GM12878 (cell line): ENCODE results near the gene RGMB. TPM values are rescaled to one million over a fixed set of nuclear protein-coding genes. Genes with fewer than 3 reads are reported as not detected.

ENCODE experiments used
- ATAC-seq: fragments of 200-7000 bp; cut with Tn5 transposase; 3 replicates; pipeline ENCODE4 v1.9.1; 2020; ENCODE audit warnings: mild to moderate bottlenecking, moderate library complexity
- BruUV-seq: library from RNA; stranded (reverse); fragments of 400-500 nt; replicated peaks from 2 replicates; lab custom pipeline; 2021; lab: Mats Ljungman, UMichigan
- CTCF ChIA-PET: fragments of 300-600 bp; sonication (Branson Sonifier 250); formaldehyde crosslinking; extraction: SDS; loops from one replicate; lab custom pipeline; 2021; ENCODE audit warnings: inconsistent platforms; lab: Yijun Ruan, JAX
- POLR2A ChIA-PET: fragments of 350-600 bp; formaldehyde crosslinking; extraction: SDS; loops from one replicate; lab custom pipeline; 2021; ENCODE audit warnings: inconsistent platforms; lab: Charles Lee
- RAD21 ChIA-PET: fragments of 300-600 bp; sonication (Branson Sonifier 250); formaldehyde crosslinking; loops from one replicate; lab custom pipeline; 2023; ENCODE audit warnings: antibody characterized with exemption; ENCODE audit not compliant: unreplicated experiment; lab: Charles Lee
- SMC1A ChIA-PET: fragments of 300-600 bp; sonication (Branson Sonifier 250); formaldehyde crosslinking; loops from one replicate; lab custom pipeline; 2023; ENCODE audit not compliant: unreplicated experiment, uncharacterized antibody; lab: Charles Lee
- DNase-seq: peaks from one replicate; pipeline ENCODE4 v3.0.0-alpha.2; 2011; ENCODE audit warnings: low read depth, low spot score
- FAIRE-seq: peaks from 3 replicates; lab custom pipeline; 2011; peaks lifted over from hg19 to GRCh38; lab: Jason Lieb, UNC
- H2AFZ ChIP-seq: 2 replicates; pipeline ENCODE4 v1.6.0; 2011; ENCODE audit warnings: low read depth, low read length, control low read depth; ENCODE audit not compliant: control insufficient read depth
- H3K27ac ChIP-seq: 2 replicates; pipeline ENCODE4 v1.5.1; 2011; ENCODE audit warnings: control low read depth; ENCODE audit not compliant: control insufficient read depth, insufficient read depth
- H3K27me3 ChIP-seq, 2 experiments: replicated peaks in 1 of 2; 2 replicates each; pipeline versions ENCODE4 v1.6.0 to v1.6.1; 2011; ENCODE audit warnings: low read length in 1 of 2; ENCODE audit not compliant: control insufficient read depth in 2 of 2, insufficient read depth in 2 of 2
- H3K36me3 ChIP-seq, 2 experiments: 2 replicates each; pipeline ENCODE4 v1.5.1; 2011; ENCODE audit warnings: low read length in 1 of 2; ENCODE audit not compliant: control insufficient read depth in 2 of 2, insufficient read depth in 2 of 2
- H3K4me1 ChIP-seq: 2 replicates; pipeline ENCODE4 v1.6.1; 2011; ENCODE audit warnings: mild to moderate bottlenecking, low read length, moderate library complexity, mixed read lengths; ENCODE audit not compliant: control insufficient read depth, insufficient read depth
- H3K4me2 ChIP-seq: 2 replicates; pipeline ENCODE4 v1.6.0; 2011; ENCODE audit warnings: control low read depth; ENCODE audit not compliant: control insufficient read depth, insufficient read depth
- H3K4me3 ChIP-seq: fragments of 200-600 bp; sonication (generic); 2 replicates; pipeline ENCODE4 v1.5.1; 2016
- H3K79me2 ChIP-seq: 2 replicates; pipeline ENCODE4 v1.6.0; 2011; ENCODE audit warnings: low read length; ENCODE audit not compliant: control insufficient read depth, insufficient read depth
- H3K9ac ChIP-seq: 2 replicates; pipeline ENCODE4 v1.8.0; 2011; ENCODE audit warnings: low read length, control low read depth, mixed read lengths; ENCODE audit not compliant: control insufficient read depth, insufficient read depth
- H3K9me3 ChIP-seq: replicated peaks from 3 replicates; pipeline ENCODE4 v1.5.1; 2011; ENCODE audit warnings: mild to moderate bottlenecking, low read length; ENCODE audit not compliant: control insufficient read depth, insufficient read depth
- H4K20me1 ChIP-seq: 2 replicates; pipeline ENCODE4 v1.6.0; 2011; ENCODE audit not compliant: control insufficient read depth, insufficient read depth
- BMI1 ChIP-seq: fragments of 450-650 bp; IDR thresholded peaks from 2 replicates; pipeline ENCODE4 v1.6.1; 2016; ENCODE audit warnings: mild to moderate bottlenecking, moderate library complexity, borderline replicate concordance
- E4F1 ChIP-seq: fragments of 450-650 bp; IDR thresholded peaks from 2 replicates; pipeline ENCODE4 v1.6.1; 2018; ENCODE audit warnings: borderline replicate concordance, mild to moderate bottlenecking; ENCODE audit not compliant: partially characterized antibody
- ETV6 ChIP-seq, 2 experiments: fragments of 450-650 bp in 1 of 2; IDR thresholded peaks in 1 of 2; conservative IDR thresholded peaks in 1 of 2; 2 replicates each; pipeline ENCODE4 v1.6.1; 2014; ENCODE audit warnings: antibody characterized with exemption in 1 of 2, borderline replicate concordance in 1 of 2, low read depth in 1 of 2, mild to moderate bottlenecking in 1 of 2, moderate library complexity in 1 of 2
- JUNB ChIP-seq: IDR thresholded peaks from 2 replicates; pipeline ENCODE4 v1.6.1; 2016; ENCODE audit warnings: antibody characterized with exemption, mild to moderate bottlenecking
- MTA2 ChIP-seq: fragments of 450-650 bp; IDR thresholded peaks from 2 replicates; pipeline ENCODE4 v1.6.1; 2016; ENCODE audit warnings: low read depth, mild to moderate bottlenecking, moderate library complexity
- MTA3 ChIP-seq: IDR thresholded peaks from 2 replicates; pipeline ENCODE4 v1.6.1; 2012; ENCODE audit warnings: low read length, inconsistent platforms, borderline replicate concordance
- MYB ChIP-seq: fragments of 150-350 bp; IDR thresholded peaks from 2 replicates; pipeline ENCODE4 v1.6.1; 2014; ENCODE audit warnings: mild to moderate bottlenecking, low read depth, low read length, borderline replicate concordance
- NFIC ChIP-seq: IDR thresholded peaks from 2 replicates; pipeline ENCODE4 v1.6.1; 2012; ENCODE audit warnings: low read depth, mild to moderate bottlenecking, inconsistent platforms, low read length, moderate library complexity
- NRF1 ChIP-seq: conservative IDR thresholded peaks from 2 replicates; pipeline ENCODE4 v1.6.1; 2011; ENCODE audit warnings: mild to moderate bottlenecking, low read depth, low read length, improper control_type of control experiment
- POU2F2 ChIP-seq: IDR thresholded peaks from 3 replicates; pipeline ENCODE4 v1.6.1; 2011; ENCODE audit warnings: low read depth, mild to moderate bottlenecking, low read length, borderline replicate concordance
- TARDBP ChIP-seq: IDR thresholded peaks from 2 replicates; pipeline ENCODE4 v1.6.1; 2016; ENCODE audit warnings: borderline replicate concordance
- WGBS: methylation state at CpG from one replicate; pipeline ENCODE4 v1.1.6; 2016; ENCODE audit warnings: low lambda C conversion rate; ENCODE audit not compliant: insufficient replicate concordance, insufficient coverage; ENCODE audit errors: missing lambda C conversion rate; 5-methylcytosine and 5-hydroxymethylcytosine counted together
- in situ Hi-C: fragments of 300-500 bp; cut with MboI; formaldehyde crosslinking; loops from 9 replicates; pipeline ENCODE4 v1.14.3; 2018; ENCODE audit warnings: mixed read lengths
- intact Hi-C: fragments of 100-400 bp; cut with micrococcal nuclease; formaldehyde crosslinking; loops from one replicate; pipeline ENCODE4 v1.14.2; 2022; ENCODE audit not compliant: unreplicated experiment
- polyA plus RNA-seq, 11 experiments: library from polyadenylated mRNA; depleted of rRNA in 4 of 11; unstranded in 6 of 11; stranded (reverse) in 5 of 11; fragments of >200 nt; fragmentation: Nextera tagmentation in 4 of 11; fragmentation: Illumina TruSeq in 1 of 11; extraction: Ambion mirVana in 4 of 11; extraction: Trizol in 1 of 11; gene quantifications; 1 replicate in 1 of 11; 2 replicates in 10 of 11; pipeline versions ENCODE4 v1.2.1 to v1.2.3, GENCODE V29; 2011 to 2016; ENCODE audit warnings: inconsistent platforms in 2 of 11, missing spikeins in 2 of 11, low read depth in 1 of 11
- total RNA-seq, 4 experiments: library from RNA; depleted of rRNA in 3 of 4; stranded (reverse); fragments of >200 nt in 3 of 4; fragmentation: Illumina TruSeq in 1 of 4; extraction: Trizol in 1 of 4; gene quantifications; 2 replicates each; pipeline versions ENCODE4 v1.2.1 to v1.2.3, GENCODE V29; 2013 to 2021
- TF ChIP-seq, protein P1 (sequence below): IDR thresholded peaks from 2 replicates; pipeline ENCODE4 v1.6.1; 2011; ENCODE audit warnings: borderline replicate concordance, low read depth, mild to moderate bottlenecking, moderate library complexity, mixed read lengths, low read length; ENCODE audit not compliant: insufficient read depth; ENCODE audit errors: extremely low read length
- TF ChIP-seq, protein P2 (sequence below): IDR thresholded peaks from 2 replicates; pipeline ENCODE4 v1.6.1; 2012; ENCODE audit warnings: improper control_type of control experiment, low read depth, low read length; ENCODE audit not compliant: insufficient replicate concordance

The RGMB gene
- total and polyA plus RNA-seq, 10 of the 15 experiments (the other 5 are each of a cell fraction or from before 2014, with no cell fraction given): 1.3 to 15.3 (median 7.4) TPM

DNA sequence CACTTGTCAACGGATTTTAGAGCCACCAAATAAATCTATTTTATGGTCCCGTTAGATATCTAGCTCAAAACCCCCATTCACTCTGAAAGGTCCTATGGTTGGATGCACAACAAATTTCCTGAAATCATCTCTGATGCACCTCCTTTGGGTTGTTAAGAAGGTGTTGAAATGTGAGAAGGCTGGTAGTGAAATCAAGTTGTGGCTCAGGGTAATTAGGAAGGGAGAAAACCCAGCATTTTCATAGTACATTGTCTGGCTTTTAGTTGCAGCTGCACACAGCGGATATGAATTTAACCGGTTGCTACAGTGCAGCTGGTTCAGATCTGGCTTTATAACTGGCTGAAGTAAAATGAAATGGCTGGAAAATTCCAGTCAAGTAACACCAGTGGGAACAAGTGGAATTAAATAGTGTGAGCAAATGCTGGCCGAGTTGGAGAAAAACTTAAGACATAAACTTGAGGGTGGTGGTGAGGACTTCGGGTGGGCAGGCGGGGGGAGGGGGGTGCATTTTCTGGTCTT is 17.6 kb downstream of the RGMB start (continued):
- TF ChIP-seq, protein P1, sequence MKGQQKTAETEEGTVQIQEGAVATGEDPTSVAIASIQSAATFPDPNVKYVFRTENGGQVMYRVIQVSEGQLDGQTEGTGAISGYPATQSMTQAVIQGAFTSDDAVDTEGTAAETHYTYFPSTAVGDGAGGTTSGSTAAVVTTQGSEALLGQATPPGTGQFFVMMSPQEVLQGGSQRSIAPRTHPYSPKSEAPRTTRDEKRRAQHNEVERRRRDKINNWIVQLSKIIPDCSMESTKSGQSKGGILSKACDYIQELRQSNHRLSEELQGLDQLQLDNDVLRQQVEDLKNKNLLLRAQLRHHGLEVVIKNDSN: no peak
- TF ChIP-seq POU2F2 (no peak), MTA2 (no peak)
- TF ChIP-seq, all 136 proteins: peak for 0

GRCh38 chr5:98791898-98792580 is 18.6 kb downstream of the RGMB start:
- Histone ChIP-seq H3K4me2 (no peak overlapping the region), H2AFZ (no peak overlapping the region), H4K20me1 (no peaks in the 10 kb centered on the region), H3K4me3 (no peak overlapping the region), H3K27ac (no peak overlapping the region), H3K4me1 (no peaks in the 10 kb centered on the region), H3K79me2 (peaks cover 8% of the 10 kb centered on the region), H3K27me3 (no peaks in the 10 kb centered on the region), H3K36me3 (peaks cover 2 to 5% of the 10 kb centered on the region in 2 experiments; a peak in 3 of 4 replicates), H3K9ac (no peak overlapping the region), H3K9me3 (no peaks in the 10 kb centered on the region)
- ATAC-seq (no peak), DNase-seq (no peak), FAIRE-seq (no peak)
- ChIA-PET SMC1A (no interaction called here), POLR2A (no interaction called here), RAD21 (interaction anchor here (0.6 kb wide), 1 partner anchor 162 kb away, joined by 3 read pairs; no protein-coding TSS in a partner anchor), CTCF (no interaction called here)
- in situ Hi-C loops (no loop called here), intact Hi-C loops (no loop called here)
- no TSS peak for BruUV-seq
- 72% methylated on average over 7 of the region's 7 CpGs for WGBS
- TF ChIP-seq, protein P2, sequence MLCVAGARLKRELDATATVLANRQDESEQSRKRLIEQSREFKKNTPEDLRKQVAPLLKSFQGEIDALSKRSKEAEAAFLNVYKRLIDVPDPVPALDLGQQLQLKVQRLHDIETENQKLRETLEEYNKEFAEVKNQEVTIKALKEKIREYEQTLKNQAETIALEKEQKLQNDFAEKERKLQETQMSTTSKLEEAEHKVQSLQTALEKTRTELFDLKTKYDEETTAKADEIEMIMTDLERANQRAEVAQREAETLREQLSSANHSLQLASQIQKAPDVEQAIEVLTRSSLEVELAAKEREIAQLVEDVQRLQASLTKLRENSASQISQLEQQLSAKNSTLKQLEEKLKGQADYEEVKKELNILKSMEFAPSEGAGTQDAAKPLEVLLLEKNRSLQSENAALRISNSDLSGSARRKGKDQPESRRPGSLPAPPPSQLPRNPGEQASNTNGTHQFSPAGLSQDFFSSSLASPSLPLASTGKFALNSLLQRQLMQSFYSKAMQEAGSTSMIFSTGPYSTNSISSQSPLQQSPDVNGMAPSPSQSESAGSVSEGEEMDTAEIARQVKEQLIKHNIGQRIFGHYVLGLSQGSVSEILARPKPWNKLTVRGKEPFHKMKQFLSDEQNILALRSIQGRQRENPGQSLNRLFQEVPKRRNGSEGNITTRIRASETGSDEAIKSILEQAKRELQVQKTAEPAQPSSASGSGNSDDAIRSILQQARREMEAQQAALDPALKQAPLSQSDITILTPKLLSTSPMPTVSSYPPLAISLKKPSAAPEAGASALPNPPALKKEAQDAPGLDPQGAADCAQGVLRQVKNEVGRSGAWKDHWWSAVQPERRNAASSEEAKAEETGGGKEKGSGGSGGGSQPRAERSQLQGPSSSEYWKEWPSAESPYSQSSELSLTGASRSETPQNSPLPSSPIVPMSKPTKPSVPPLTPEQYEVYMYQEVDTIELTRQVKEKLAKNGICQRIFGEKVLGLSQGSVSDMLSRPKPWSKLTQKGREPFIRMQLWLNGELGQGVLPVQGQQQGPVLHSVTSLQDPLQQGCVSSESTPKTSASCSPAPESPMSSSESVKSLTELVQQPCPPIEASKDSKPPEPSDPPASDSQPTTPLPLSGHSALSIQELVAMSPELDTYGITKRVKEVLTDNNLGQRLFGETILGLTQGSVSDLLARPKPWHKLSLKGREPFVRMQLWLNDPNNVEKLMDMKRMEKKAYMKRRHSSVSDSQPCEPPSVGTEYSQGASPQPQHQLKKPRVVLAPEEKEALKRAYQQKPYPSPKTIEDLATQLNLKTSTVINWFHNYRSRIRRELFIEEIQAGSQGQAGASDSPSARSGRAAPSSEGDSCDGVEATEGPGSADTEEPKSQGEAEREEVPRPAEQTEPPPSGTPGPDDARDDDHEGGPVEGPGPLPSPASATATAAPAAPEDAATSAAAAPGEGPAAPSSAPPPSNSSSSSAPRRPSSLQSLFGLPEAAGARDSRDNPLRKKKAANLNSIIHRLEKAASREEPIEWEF: no peak
- TF ChIP-seq TARDBP (no peak), NFIC (no peak), ETV6 (conservative IDR thresholded peaks at IDR 0.05 in 1 of 2, IDR thresholded peaks at IDR 0.05 in 1 of 2; ENCODE audit: borderline replicate concordance in 1 of 2, low read depth in 1 of 2) (no peak), JUNB (no peak), BMI1 (no peak), MYB (no peak), MTA3 (no peak), E4F1 (no peak), NRF1 (no peak)
